Measurements from ENCODE around the gene FKBP8. TPM values are rescaled to one million over a fixed set of nuclear protein-coding genes. Genes with fewer than 3 reads are reported as not detected.
A peak's percentile ranks its signal among the peaks of the same experiment; 100 is the strongest.

Gene FKBP8
- total RNA-seq, 1 donor, result 288 TPM

- Histone ChIP-seq H3K79me2 (ENCODE audit: insufficient read depth, low read length) (peaks cover 100% of the 10 kb centered on the region), H3K4me1 (ENCODE audit: insufficient read depth, low read length) (peaks cover 25% of the 10 kb centered on the region), H3K27ac (ENCODE audit: low read depth, low read length) (no peak overlapping the region), H3K36me3 (ENCODE audit: insufficient read depth, low read length) (no peaks in the 10 kb centered on the region), H3K4me3 (ENCODE audit: insufficient read depth, low read length) (no peak overlapping the region), H4K20me1 (ENCODE audit: insufficient read depth, low read length) (peaks cover 96% of the 10 kb centered on the region), H3K4me2 (ENCODE audit: insufficient read depth, low read length) (no peak overlapping the region), H3K27me3 (ENCODE audit: insufficient read depth, low read length) (no peaks in the 10 kb centered on the region), H2AFZ (ENCODE audit: low read length) (no peak overlapping the region), H3K9me3 (ENCODE audit: low read depth, low read length) (no peaks in the 10 kb centered on the region)
- TF ChIP-seq, protein P1, sequence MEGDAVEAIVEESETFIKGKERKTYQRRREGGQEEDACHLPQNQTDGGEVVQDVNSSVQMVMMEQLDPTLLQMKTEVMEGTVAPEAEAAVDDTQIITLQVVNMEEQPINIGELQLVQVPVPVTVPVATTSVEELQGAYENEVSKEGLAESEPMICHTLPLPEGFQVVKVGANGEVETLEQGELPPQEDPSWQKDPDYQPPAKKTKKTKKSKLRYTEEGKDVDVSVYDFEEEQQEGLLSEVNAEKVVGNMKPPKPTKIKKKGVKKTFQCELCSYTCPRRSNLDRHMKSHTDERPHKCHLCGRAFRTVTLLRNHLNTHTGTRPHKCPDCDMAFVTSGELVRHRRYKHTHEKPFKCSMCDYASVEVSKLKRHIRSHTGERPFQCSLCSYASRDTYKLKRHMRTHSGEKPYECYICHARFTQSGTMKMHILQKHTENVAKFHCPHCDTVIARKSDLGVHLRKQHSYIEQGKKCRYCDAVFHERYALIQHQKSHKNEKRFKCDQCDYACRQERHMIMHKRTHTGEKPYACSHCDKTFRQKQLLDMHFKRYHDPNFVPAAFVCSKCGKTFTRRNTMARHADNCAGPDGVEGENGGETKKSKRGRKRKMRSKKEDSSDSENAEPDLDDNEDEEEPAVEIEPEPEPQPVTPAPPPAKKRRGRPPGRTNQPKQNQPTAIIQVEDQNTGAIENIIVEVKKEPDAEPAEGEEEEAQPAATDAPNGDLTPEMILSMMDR (IDR thresholded peaks at IDR 0.05; ENCODE audit: extremely low read depth, low read depth, low read length), result no peak
- DNase-seq (ENCODE audit: insufficient read length, low spot score, missing footprints), result peak; percentile 68
Measured at GRCh38 chr19:18503337-18503970, 39.9 kb downstream of the FKBP8 start.

DNA sequence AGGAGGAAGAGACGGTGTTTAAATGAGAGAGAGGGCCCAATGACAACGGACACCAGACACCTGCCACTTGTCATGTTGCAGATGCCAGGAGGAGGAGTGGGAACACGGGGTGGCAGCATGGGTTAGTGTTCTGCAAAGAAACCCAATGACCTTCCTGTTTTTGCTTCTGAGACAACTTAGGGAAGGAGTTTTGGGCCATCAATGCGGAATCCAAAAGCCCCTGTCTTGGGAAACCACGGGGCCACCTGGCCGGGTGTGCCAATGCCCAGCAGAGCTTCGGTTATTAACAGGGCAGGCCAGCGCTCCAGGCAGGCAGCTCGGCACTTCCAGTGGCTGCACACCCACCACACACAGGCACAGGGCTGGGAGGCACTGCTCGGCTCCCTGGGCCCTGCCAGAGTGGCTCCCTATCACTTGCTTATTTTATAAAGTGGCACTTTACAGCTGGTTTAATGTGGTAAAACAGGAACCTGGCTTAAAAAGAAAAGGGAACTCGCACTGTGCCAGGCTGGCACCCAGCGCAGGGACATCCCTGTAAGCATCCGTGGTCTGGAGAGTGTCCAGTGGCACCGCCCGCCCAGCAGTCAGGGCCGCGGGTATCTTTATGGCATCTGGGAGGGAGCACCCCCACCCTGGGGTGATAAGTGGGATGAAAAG lies 40.6 kb downstream of the FKBP8 start:
- Histone ChIP-seq H4K20me1 (ENCODE audit: insufficient read depth, low read length) (peaks cover 96% of the 10 kb centered on the region), H3K79me2 (ENCODE audit: insufficient read depth, low read length) (peaks cover 100% of the 10 kb centered on the region), H3K27ac (ENCODE audit: low read depth, low read length) (no peak overlapping the region), H3K9me3 (ENCODE audit: low read depth, low read length) (no peaks in the 10 kb centered on the region), H3K27me3 (ENCODE audit: insufficient read depth, low read length) (no peaks in the 10 kb centered on the region), H3K4me3 (ENCODE audit: insufficient read depth, low read length) (no peak overlapping the region), H3K4me2 (ENCODE audit: insufficient read depth, low read length) (no peak overlapping the region), H3K4me1 (ENCODE audit: insufficient read depth, low read length) (peaks cover 21% of the 10 kb centered on the region), H2AFZ (ENCODE audit: low read length) (no peak overlapping the region), H3K36me3 (ENCODE audit: insufficient read depth, low read length) (no peaks in the 10 kb centered on the region)
- peak; percentile 71 for DNase-seq (ENCODE audit: insufficient read length, low spot score, missing footprints)
- TF ChIP-seq, protein P1 (IDR thresholded peaks at IDR 0.05; ENCODE audit: extremely low read depth, low read depth, low read length), result no peak

DNA sequence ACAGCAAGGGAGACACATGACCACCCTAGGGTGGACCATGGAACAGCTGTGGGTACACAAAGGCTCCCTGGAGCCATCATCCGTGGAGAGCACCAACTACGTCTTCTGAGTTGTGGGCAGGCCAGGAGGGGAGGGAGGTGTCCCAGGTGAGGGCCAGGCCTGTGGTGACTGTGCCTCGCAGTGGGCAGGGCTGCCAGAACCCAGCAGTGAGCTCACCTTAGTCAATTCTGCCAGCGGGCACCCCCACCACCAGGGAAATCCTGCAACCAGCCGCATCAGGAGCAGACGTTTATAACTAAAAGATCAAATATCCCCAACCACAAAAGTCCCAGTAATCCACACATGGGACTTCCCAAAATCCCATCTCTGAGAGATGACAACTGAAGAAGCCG lies 41.1 kb downstream of the FKBP8 start:
- TF ChIP-seq, protein P1 (IDR thresholded peaks at IDR 0.05; ENCODE audit: extremely low read depth, low read depth, low read length), result no peak
- Histone ChIP-seq H3K9me3 (ENCODE audit: low read depth, low read length) (no peaks in the 10 kb centered on the region), H4K20me1 (ENCODE audit: insufficient read depth, low read length) (peaks cover 94% of the 10 kb centered on the region), H3K4me2 (ENCODE audit: insufficient read depth, low read length) (no peak overlapping the region), H3K27ac (ENCODE audit: low read depth, low read length) (no peak overlapping the region), H3K36me3 (ENCODE audit: insufficient read depth, low read length) (no peaks in the 10 kb centered on the region), H3K79me2 (ENCODE audit: insufficient read depth, low read length) (peaks cover 100% of the 10 kb centered on the region), H3K4me1 (ENCODE audit: insufficient read depth, low read length) (peaks cover 16% of the 10 kb centered on the region), H2AFZ (ENCODE audit: low read length) (no peak overlapping the region), H3K4me3 (ENCODE audit: insufficient read depth, low read length) (no peak overlapping the region), H3K27me3 (ENCODE audit: insufficient read depth, low read length) (no peaks in the 10 kb centered on the region)
- DNase-seq (ENCODE audit: insufficient read length, low spot score, missing footprints), result peak; percentile 80

GRCh38 chr19:18501832-18502231 lies 41.5 kb downstream of the FKBP8 start:
- no peak overlapping the region for H2AFZ ChIP-seq (ENCODE audit: low read length)
- peaks cover 12% of the 10 kb centered on the region for H3K4me1 ChIP-seq (ENCODE audit: insufficient read depth, low read length)
- TF ChIP-seq, protein P1 (IDR thresholded peaks at IDR 0.05; ENCODE audit: extremely low read depth, low read depth, low read length), result no peak
- peaks cover 94% of the 10 kb centered on the region for H4K20me1 ChIP-seq (ENCODE audit: insufficient read depth, low read length)
- DNase-seq (ENCODE audit: insufficient read length, low spot score, missing footprints), result peak; percentile 53
- H3K27me3 ChIP-seq (ENCODE audit: insufficient read depth, low read length), result no peaks in the 10 kb centered on the region
- no peak overlapping the region for H3K27ac ChIP-seq (ENCODE audit: low read depth, low read length)
- peaks cover 100% of the 10 kb centered on the region for H3K79me2 ChIP-seq (ENCODE audit: insufficient read depth, low read length)
- no peaks in the 10 kb centered on the region for H3K9me3 ChIP-seq (ENCODE audit: low read depth, low read length)
- no peak overlapping the region for H3K4me3 ChIP-seq (ENCODE audit: insufficient read depth, low read length)
- no peaks in the 10 kb centered on the region for H3K36me3 ChIP-seq (ENCODE audit: insufficient read depth, low read length)
- H3K4me2 ChIP-seq (ENCODE audit: insufficient read depth, low read length), result no peak overlapping the region
